T-helper 2 cell treated with Interferon-gamma antibody and Interleukin-4, amounts not matched to agents 5 μg/mL and 100 μg/mL, for 36 hours (primary cell): Measurements from ENCODE around the gene CRYL1.
"Not testable (repeated sequence)": the region's sequence is repeated elsewhere in the genome, so short reads cannot be mapped to it uniquely, and the experiment has no call there.

ENCODE experiments used
- DNase-seq: peaks from one replicate; pipeline ENCODE4 v3.0.0; 2021; ENCODE audit warnings: low spot score
- H3K27ac Mint-ChIP-seq: one replicate; pipeline ENCODE4 v1.8.0; 2021; ENCODE audit warnings: mild to moderate bottlenecking, mixed read lengths
- H3K27me3 Mint-ChIP-seq: one replicate; pipeline ENCODE4 v1.8.0; 2021; ENCODE audit warnings: low read depth, mixed read lengths
- H3K36me3 Mint-ChIP-seq: one replicate; pipeline ENCODE4 v1.8.0; 2021; ENCODE audit warnings: low read depth, mixed read lengths
- H3K4me1 Mint-ChIP-seq: one replicate; pipeline ENCODE4 v1.8.0; 2021; ENCODE audit warnings: low read depth, mixed read lengths
- H3K4me3 Mint-ChIP-seq: one replicate; pipeline ENCODE4 v1.8.0; 2022; ENCODE audit warnings: mild to moderate bottlenecking, moderate library complexity, mixed read lengths
- H3K9me3 Mint-ChIP-seq: one replicate; pipeline ENCODE4 v1.8.0; 2021; ENCODE audit warnings: mixed read lengths

CRYL1 gene

DNA sequence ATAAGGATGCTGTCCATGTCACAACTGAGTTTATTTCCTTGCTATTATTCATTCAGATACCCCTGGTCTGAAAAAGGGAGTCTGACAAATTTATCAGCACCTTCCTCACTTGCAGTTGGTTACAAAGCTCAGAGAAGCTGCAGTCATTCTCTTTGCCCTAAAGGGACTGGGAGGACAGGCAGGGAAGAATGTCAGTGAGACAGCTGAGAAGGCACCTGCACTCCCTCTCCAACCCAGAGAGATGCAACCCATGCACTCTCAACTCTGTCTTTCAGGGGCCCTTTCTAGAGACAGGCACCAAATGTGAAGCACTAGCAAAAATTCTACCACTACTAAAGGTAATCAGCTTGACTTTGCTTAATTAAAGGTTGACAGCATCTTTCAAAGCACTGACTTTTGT, 83.3 kb downstream of the CRYL1 start:
- Mint-ChIP-seq H3K9me3 (peaks cover 20% of the 10 kb centered on the region), H3K27me3 (no peaks in the 10 kb centered on the region), H3K4me1 (peaks cover 6% of the 10 kb centered on the region), H3K27ac (no peak overlapping the region), H3K4me3 (no peak overlapping the region), H3K36me3 (peaks cover 4% of the 10 kb centered on the region)
- no peak for DNase-seq

DNA sequence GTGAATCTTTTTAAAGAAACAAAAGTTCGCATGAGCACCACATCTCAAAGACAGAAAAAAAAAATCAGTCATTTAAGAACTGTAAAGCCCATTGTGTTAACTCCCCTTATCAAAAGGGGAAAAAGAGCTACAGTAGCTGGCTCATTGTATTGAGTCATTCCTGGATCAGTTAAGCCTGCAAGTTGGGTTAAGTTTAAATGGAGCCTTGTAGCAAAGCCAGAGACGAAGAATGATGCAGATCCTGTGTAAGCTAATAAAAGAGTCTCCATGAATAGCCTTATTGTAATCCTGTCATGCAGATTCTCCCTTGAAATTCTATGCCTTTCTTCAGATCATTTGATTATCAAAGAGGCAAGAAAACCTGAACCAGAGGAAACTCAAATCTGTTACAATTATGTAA, 83.8 kb downstream of the CRYL1 start:
- Mint-ChIP-seq H3K9me3 (peaks cover 15% of the 10 kb centered on the region), H3K27ac (no peak overlapping the region), H3K27me3 (no peaks in the 10 kb centered on the region), H3K4me3 (no peak overlapping the region), H3K36me3 (peaks cover 4% of the 10 kb centered on the region), H3K4me1 (peaks cover 6% of the 10 kb centered on the region)
- no peak for DNase-seq

DNA sequence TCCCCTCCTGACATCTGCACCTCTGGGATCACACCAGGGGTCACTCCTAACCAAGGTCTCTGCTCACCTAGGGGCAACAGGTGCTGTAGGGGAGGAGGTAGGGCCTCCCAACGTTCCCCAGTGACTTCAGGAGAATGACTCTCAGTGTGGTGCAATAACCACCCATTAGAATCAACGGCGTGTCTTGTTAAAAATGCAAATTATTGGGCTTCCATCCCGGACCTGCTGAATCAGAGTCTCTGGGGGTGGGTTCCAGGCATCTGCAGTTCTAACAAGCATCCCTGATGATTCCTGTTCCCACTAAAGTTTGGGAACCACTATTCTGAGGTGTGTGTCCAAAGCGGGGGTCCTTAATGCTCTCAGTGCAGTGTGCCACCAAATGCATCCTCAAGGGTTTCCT, 84.6 kb downstream of the CRYL1 start:
- peaks cover 4% of the 10 kb centered on the region for H3K36me3 Mint-ChIP-seq
- no peaks in the 10 kb centered on the region for H3K27me3 Mint-ChIP-seq
- no peak overlapping the region for H3K27ac Mint-ChIP-seq

DNA sequence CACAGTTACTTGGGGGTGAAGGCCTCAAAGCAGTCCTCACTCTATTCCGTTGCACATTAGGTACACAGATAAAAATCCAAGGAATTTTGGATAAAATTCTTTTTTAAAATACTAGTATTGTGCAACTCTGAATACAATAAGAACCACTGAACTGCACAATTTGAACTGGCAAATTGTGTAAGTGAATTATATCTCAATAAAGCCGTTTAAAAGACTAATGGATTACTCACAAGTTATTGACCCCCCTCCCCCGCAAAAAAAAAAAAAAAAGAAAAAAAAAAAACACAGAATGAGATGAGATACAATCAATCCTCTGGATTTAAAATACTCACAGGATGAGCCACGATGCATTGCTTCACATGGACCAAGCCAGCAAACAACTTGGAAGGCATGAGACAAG, 86.4 kb downstream of the CRYL1 start:
- H3K27ac Mint-ChIP-seq = no peak overlapping the region
- peaks cover under 1% of the 10 kb centered on the region for H3K36me3 Mint-ChIP-seq
- H3K9me3 Mint-ChIP-seq = no peaks in the 10 kb centered on the region
- peaks cover 6% of the 10 kb centered on the region for H3K4me1 Mint-ChIP-seq
- no peak overlapping the region for H3K4me3 Mint-ChIP-seq
- no peak for DNase-seq
- H3K27me3 Mint-ChIP-seq = no peaks in the 10 kb centered on the region

More for the DNA sequence above, 84.6 kb downstream of the CRYL1 start:
- DNase-seq = no peak
- H3K9me3 Mint-ChIP-seq = peaks cover 9% of the 10 kb centered on the region
- no peak overlapping the region for H3K4me3 Mint-ChIP-seq
- peaks cover 6% of the 10 kb centered on the region for H3K4me1 Mint-ChIP-seq

DNA sequence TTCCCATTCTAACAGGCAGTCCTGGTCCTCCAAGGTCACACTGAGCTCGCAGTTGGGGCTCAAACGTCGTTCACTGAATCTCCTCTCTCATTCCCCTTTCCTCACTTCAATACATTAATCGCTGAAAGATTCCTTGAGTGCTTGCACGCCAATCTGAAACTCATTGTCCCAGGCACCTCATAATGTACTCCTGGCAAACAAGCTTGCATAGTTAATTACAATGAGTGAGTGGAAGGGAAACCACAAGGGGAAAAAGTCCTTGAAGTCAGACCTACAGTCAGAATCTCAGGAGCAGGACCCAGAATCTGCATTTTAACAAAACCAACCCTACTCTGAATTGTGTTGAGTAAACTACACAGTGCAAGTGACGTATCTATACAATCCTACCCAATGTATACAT, 86.9 kb downstream of the CRYL1 start:
- Mint-ChIP-seq H3K4me3 (no peak overlapping the region), H3K9me3 (no peaks in the 10 kb centered on the region), H3K27ac (no peak overlapping the region), H3K36me3 (peaks cover 1% of the 10 kb centered on the region), H3K4me1 (peaks cover 6% of the 10 kb centered on the region), H3K27me3 (no peaks in the 10 kb centered on the region)
- DNase-seq = no peak

DNA sequence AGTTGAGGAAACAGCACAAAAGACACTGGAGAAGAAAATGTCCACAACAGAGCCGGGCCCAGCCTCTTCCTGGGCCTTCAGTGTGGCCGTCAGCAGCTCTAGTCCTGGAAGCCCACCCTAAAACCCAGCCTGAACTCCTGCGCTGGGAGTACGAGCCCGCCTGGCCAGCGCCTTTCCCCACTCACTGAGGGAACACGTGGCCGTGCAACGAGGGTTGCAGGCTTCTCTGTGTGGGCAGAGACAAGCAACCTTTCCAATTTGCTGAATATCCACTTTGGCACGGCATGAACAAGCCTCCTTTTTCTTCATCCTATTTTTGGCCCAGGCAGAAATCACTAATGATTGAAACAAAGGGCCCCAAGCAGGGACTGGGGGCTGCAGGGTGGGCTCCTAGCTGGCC, 89.2 kb downstream of the CRYL1 start:
- H3K27ac Mint-ChIP-seq = no peak overlapping the region
- no peaks in the 10 kb centered on the region for H3K27me3 Mint-ChIP-seq
- DNase-seq = no peak
- no peaks in the 10 kb centered on the region for H3K4me1 Mint-ChIP-seq
- peaks cover 1% of the 10 kb centered on the region for H3K36me3 Mint-ChIP-seq
- no peak overlapping the region for H3K4me3 Mint-ChIP-seq
- no peaks in the 10 kb centered on the region for H3K9me3 Mint-ChIP-seq

DNA sequence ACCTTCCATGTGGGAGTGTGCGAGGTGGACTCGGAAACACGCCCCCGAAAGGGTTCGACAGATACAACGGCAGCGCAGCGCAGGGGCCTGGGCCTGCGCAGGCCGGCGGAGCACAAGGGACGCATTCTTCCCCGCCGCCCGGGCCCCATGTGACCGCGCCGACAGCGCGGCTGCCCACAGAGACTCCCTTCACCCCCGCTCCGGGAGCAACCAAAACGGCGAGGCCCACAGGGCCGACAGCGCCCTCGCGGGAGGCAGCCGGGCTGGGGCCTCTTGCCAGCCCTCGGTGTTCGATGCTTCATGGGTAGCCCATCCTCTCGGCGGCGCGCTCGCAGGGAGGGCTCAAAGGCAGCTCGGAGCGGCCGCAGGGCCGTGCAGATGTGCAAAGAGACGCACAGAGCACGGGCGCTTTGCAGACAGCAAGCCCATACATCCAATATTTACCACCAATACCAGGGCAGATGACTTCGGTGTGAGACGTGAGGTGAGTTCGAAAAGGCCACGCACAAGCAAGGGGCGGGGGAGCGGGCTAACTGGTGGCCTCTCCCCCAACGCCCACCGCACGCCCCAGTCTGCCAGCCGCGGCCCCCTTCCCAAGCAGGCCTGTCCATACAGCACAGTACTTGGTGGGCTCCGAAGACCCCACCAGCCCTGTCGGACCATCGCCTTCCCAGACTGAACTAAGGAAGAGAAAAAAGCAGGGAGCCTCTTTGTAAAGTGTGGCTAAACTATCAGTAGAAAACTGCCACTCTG, 89.9 kb downstream of the CRYL1 start:
- H3K9me3 Mint-ChIP-seq = no peaks in the 10 kb centered on the region
- no peaks in the 10 kb centered on the region for H3K27me3 Mint-ChIP-seq
- H3K4me1 Mint-ChIP-seq = no peaks in the 10 kb centered on the region
- H3K4me3 Mint-ChIP-seq = no peak overlapping the region
- peaks cover 1% of the 10 kb centered on the region for H3K36me3 Mint-ChIP-seq
- DNase-seq = no peak
- H3K27ac Mint-ChIP-seq = no peak overlapping the region

DNA sequence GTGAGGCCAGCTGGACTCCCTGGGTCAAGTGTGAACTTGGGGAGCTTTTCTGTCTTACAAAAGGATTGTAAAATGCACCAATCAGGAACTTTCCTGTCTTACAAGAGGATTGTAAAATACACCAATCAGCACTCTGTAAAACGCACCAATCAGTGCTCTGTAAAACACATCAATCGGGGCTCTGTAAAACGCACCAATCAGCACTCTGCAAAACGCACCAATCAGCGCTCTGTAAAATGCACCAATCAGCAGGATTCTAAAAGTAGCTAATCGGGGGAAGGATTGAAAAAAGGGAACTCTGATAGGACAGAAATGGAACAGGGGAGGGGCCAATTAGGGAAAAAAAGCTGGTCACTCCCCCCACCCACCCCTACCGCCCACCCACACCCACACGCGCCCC, 91.4 kb downstream of the CRYL1 start:
- not testable (repeated sequence) for H3K4me3 Mint-ChIP-seq, H3K36me3 Mint-ChIP-seq, H3K4me1 Mint-ChIP-seq, H3K27me3 Mint-ChIP-seq, H3K27ac Mint-ChIP-seq, H3K9me3 Mint-ChIP-seq, DNase-seq

DNA sequence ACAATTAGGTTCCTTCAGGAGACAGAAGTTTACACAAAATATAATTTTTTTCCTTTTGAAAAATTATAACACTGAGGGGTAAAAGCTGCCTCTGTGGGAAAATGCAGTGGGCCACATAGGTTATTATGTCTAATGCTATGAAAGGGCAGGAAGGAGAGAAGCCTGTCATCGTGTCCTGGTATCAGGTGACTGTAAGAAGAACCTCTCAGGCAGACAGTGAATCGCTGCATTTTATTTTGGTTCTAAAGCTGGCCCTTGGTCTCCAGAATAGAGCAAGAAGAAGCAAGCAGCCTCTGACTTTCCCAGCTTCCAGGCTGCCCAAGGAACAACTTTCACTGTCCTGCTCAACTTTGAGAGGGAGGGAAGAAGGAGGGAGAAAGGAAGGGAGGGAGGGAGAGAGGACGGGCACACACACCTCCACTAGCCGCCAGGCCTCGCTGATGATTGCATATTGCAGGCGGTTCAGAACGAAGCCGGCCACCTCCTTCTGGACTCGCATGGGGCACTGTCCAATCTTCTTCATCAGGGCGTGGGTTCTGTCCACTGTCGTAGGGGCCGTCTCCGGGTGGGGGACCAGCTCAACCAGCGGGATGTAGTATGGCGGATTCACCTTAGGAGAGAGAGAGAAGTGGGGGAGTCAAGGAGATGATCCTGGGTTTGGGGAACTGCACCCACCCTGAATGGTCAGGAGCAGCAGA, 93.8 kb downstream of the CRYL1 start:
- Mint-ChIP-seq H3K27ac (no peak overlapping the region), H3K4me3 (no peak overlapping the region), H3K9me3 (no peaks in the 10 kb centered on the region), H3K36me3 (peaks cover 1% of the 10 kb centered on the region), H3K27me3 (no peaks in the 10 kb centered on the region), H3K4me1 (no peaks in the 10 kb centered on the region)
- DNase-seq = no peak

DNA sequence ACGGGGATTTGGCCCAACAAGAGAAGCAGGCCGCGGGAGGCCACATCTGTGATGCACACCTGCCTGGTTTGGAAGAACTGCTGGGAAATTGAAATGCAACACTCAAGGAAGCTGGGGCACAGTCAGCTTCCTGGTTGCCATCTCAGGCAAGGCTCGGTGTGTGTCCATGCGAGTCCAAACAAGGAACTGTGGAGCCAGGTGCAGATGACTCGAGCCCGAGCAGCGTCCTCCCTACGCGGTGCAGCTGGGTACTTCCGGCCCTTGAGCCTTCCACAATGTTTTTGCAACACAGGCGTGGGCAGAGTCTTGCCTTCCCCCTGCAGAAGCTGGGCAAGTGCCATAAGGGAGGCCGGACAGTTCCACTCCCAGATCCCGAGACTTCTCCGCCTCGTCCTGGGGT, 94.6 kb downstream of the CRYL1 start:
- H3K4me3 Mint-ChIP-seq = no peak overlapping the region

DNA sequence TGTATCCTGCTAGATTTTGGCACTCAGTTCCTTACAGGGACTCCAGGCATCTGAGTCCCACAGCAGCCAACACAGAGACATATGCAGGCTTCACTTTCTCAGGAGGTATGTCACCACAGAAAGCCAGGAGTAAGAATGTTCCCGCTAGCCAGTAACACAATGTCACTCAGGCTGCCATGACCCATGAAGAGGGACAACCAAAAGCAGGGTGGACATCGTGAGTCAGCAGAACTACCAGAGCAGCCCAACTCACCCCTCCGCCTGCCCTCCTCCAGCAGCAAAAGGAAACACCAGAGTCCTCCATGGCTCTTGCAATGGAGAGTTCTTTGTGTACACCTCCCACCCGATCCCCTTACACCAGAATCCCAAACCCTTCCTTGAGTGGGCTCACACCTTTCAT, 95.4 kb downstream of the CRYL1 start:
- no peak overlapping the region for H3K4me3 Mint-ChIP-seq
- H3K9me3 Mint-ChIP-seq = no peaks in the 10 kb centered on the region

More for the DNA sequence above, 94.6 kb downstream of the CRYL1 start:
- Mint-ChIP-seq H3K36me3 (peaks cover 1% of the 10 kb centered on the region), H3K9me3 (no peaks in the 10 kb centered on the region), H3K4me1 (no peaks in the 10 kb centered on the region), H3K27ac (no peak overlapping the region), H3K27me3 (no peaks in the 10 kb centered on the region)
- no peak for DNase-seq

DNA sequence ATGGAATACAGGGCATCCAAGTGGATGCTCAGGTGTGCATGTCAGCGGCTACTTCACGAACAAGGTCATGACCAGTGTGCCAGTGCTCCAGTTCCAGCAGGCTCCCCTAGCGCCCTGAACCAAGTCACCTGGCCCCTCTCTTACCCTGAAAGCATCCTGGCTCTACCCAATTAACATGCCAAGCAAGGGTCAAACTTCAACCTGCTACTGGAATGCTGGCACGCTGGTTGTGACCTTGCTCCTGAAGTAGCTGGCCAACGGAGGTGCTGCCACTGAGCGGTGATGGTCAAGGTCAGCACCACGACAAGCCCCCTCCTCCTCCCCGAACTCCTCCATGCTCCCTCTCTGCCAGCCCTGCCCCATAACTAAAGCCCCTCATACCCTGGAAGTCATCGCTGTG, 96.0 kb downstream of the CRYL1 start:
- H3K27ac Mint-ChIP-seq = no peak overlapping the region
- H3K27me3 Mint-ChIP-seq = no peaks in the 10 kb centered on the region
- no peak for DNase-seq
- peaks cover 4% of the 10 kb centered on the region for H3K36me3 Mint-ChIP-seq
- peaks cover 5% of the 10 kb centered on the region for H3K4me1 Mint-ChIP-seq
- no peak overlapping the region for H3K4me3 Mint-ChIP-seq
- no peaks in the 10 kb centered on the region for H3K9me3 Mint-ChIP-seq

More for the DNA sequence above, 95.4 kb downstream of the CRYL1 start:
- no peak for DNase-seq
- Mint-ChIP-seq H3K4me1 (peaks cover 3% of the 10 kb centered on the region), H3K27ac (no peak overlapping the region), H3K36me3 (peaks cover 3% of the 10 kb centered on the region), H3K27me3 (no peaks in the 10 kb centered on the region)

DNA sequence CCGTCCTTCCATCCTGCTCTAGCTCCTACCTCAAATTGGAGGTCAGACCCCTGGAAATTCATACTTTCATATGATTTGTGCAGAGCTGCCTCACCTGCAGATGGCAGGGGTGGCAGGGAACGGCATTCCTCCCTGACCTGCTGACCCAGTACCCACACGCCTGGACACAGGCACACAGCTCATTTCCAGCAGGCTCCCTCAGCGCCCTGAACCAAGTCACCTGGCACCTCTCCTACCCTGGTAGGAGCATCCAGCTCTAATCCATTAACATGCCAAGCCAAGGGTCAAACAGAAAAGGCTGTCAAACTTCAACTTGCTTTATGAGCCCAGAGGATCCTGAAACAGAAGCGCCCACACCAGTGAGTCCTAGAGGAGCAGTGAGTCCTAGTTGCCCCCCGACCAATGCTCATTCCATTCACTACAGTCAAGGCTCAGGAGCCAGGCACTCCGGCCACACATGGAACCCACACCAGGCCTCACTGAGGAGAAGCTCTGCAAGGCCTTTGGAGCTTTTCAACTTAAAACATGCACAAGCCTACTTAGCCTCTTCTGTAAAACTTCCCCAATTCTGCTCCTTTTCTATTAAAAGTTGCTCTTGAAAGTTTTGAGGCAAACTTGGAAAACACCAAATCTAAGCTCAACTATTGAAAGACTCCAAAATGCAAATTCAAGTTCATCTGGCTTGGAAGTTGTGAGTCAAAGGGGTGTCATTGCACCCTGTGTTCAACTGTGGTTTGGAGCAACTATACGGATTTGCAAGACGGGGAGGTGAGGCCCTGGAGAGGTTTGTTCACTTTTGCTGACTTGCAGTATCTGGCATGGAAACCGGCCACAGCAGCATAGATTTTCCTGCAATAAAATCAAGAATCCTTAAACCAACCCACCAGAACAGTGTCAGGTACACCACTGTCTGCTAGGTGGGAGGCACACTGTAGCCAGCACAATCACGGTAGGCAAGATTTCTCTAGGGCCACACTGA, 96.7 kb downstream of the CRYL1 start:
- Mint-ChIP-seq H3K4me1 (peaks cover 5% of the 10 kb centered on the region), H3K36me3 (peaks cover 2% of the 10 kb centered on the region), H3K4me3 (no peak overlapping the region), H3K27ac (no peak overlapping the region), H3K9me3 (no peaks in the 10 kb centered on the region), H3K27me3 (no peaks in the 10 kb centered on the region)
- no peak for DNase-seq
